ENCODE measurements around the gene IL20RA.
"Not testable (repeated sequence)": the region's sequence is repeated elsewhere in the genome, so short reads cannot be mapped to it uniquely, and the experiment has no call there.

IL20RA gene

GRCh38 chr6:136969433-136969832 lies 75.3 kb downstream of the IL20RA start:
- DNase-seq: no peak

- DNase-seq: no peak
These were observed 75.9 kb downstream of the IL20RA start for GRCh38 chr6:136968837-136969236.

GRCh38 chr6:136967876-136968752 lies 76.7 kb downstream of the IL20RA start:
- peak; percentile 68 to 75 for DNase-seq

- no peak for DNase-seq
These were observed 80.4 kb downstream of the IL20RA start for GRCh38 chr6:136964398-136964797.

GRCh38 chr6:136963259-136963658 lies 81.5 kb downstream of the IL20RA start:
- no peak for DNase-seq

GRCh38 chr6:136962661-136963060 lies 82.1 kb downstream of the IL20RA start:
- no peak for DNase-seq

- no peak for DNase-seq
These were observed 82.9 kb downstream of the IL20RA start for GRCh38 chr6:136961848-136962247.

- DNase-seq: no peak
These were observed 84.0 kb downstream of the IL20RA start for GRCh38 chr6:136960781-136961180.

- DNase-seq: not testable (repeated sequence)
These were observed 84.8 kb downstream of the IL20RA start for GRCh38 chr6:136959935-136960334.

- DNase-seq: no peak
These were observed 85.3 kb downstream of the IL20RA start for GRCh38 chr6:136959471-136959891.

- no peak for DNase-seq
These were observed 86.6 kb downstream of the IL20RA start for GRCh38 chr6:136958168-136958567.

GRCh38 chr6:136956590-136957544 lies 87.9 kb downstream of the IL20RA start:
- DNase-seq: no peak

GRCh38 chr6:136955123-136955522 lies 89.6 kb downstream of the IL20RA start:
- no peak for DNase-seq

GRCh38 chr6:136952714-136953260 lies 92.0 kb downstream of the IL20RA start:
- no peak for DNase-seq

- no peak for DNase-seq
These were observed 94.2 kb downstream of the IL20RA start for GRCh38 chr6:136950436-136951126.
